Activated CD4-positive, CD25-positive, alpha-beta regulatory T cell (primary cell): ENCODE data around the gene UBQLN3.

ENCODE experiments used
- DNase-seq, 4 experiments: peaks; one replicate each; lab custom pipeline; 2025; lab: John Stamatoyannopoulos, UW

Gene UBQLN3

DNA sequence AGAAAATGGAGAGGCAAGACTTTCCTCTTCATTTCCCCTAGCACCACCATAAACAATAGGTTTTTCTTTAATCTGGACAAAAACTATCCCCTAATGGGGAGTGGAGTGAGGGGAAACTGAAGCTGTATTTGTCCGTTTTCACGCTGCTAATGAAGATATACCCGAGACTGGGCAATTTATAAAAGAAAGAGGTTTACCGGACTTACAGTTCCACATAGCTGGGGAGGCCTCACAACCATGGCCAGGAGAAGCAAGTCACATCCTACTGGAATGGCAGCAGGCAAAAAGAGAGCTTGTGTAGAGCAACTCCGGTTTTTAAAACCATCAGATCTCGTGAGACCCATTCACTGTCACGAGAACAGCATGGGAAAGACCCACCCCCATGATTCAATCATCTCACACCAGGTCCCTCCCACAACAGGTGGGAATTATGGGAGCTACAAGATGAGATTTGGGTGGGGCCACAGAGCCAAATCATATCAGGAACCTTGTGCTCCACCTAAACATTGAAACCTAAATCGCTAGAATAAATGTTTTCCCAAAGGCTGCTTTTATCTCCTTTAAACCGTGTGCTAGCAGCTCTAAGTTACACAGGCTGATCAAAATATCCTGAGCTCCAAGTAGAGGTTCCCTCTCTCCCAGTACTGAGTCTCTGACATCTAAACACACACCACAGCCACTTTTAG lies 4.3 kb downstream of the UBQLN3 start:
- DNase-seq: no peak

GRCh38 chr11:5504403-5504921 lies 5.3 kb downstream of the UBQLN3 start:
- no peak for DNase-seq

GRCh38 chr11:5500393-5500801 lies 9.4 kb downstream of the UBQLN3 start:
- DNase-seq: no peak

GRCh38 chr11:5499671-5500070 lies 10.1 kb downstream of the UBQLN3 start:
- no peak for DNase-seq

GRCh38 chr11:5489576-5490357 lies 20.0 kb downstream of the UBQLN3 start:
- DNase-seq: no peak

DNA sequence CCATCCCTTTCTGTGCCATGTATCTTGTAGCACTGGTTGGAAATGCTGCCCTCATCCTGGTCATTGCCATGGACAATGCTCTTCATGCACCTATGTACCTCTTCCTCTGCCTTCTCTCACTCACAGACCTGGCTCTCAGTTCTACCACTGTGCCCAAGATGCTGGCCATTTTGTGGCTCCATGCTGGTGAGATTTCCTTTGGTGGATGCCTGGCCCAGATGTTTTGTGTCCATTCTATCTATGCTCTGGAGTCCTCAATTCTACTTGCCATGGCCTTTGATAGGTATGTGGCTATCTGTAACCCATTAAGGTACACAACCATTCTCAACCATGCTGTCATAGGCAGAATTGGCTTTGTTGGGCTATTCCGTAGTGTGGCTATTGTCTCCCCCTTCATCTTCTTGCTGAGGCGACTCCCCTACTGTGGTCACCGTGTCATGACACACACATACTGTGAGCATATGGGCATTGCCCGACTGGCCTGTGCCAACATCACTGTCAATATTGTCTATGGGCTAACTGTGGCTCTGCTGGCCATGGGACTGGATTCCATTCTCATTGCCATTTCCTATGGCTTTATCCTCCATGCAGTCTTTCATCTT lies 20.9 kb downstream of the UBQLN3 start:
- DNase-seq: no peak

DNA sequence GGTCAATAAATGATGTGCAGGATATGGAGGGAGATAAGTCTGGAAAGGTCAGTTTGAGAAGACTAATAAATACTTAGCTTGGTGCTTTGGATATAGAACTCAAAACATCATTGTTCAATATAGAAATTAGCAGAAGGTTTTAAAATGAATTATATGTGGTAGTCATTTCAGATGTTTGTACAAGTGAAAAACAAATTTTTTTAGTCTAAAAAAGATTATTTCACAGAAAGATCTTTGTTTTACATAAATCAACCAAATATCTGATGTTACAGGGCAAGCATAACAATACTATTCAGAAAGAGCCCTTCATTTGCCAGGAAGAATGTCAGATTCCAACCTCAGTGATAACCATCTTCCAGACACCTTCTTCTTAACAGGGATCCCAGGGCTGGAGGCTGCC lies 21.4 kb downstream of the UBQLN3 start, which contains the start of gene OR52D1:
TSS of gene OR52D1 (plus strand) at position 301 of the 400 bp plus-strand sequence. CDS start at position 323, 22 bp downstream.
- no peak for DNase-seq

DNA sequence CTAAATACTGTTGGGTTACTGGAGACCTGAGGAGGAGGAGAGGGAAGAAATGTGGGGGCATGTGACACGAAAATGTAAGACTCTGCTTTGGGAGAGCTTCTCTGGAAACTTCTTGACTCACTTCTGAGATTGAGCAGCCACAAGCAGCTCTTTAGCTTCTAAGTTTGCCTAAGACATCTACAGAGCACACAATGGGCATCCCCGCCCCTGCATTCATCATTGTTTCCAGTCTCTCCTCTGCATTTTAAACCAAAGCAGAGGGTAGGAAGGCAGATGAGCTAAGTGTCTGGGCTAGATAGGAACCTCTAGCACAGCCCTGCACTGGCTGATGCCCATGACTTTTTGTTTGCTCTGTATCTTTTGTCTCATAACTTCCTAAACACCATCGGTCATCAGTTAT lies 23.3 kb downstream of the UBQLN3 start:
- DNase-seq: no peak

GRCh38 chr11:5486003-5486402 lies 23.8 kb downstream of the UBQLN3 start:
- no peak for DNase-seq

- DNase-seq: peak in 1 of 4 experiments; percentile 7
These were observed 33.5 kb downstream of the UBQLN3 start for GRCh38 chr11:5476186-5476819.

DNA sequence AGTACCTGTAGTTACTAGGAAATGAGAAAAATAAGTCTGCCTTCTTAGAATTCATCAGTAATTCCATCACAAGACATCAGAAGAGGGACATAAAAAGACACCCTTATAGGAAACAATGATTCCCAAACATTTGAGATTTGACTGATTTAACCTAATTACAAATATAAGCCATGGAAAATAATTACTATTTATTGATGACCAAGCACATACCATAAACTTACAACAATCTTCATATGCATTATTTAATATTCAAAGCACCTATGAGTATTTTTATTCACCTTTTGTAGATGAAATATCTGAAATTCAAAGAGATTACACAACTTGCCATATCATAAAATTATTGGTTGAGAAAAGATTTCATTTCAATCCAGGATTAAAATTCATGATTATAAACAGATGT lies 35.8 kb downstream of the UBQLN3 start:
- no peak for DNase-seq

- DNase-seq: no peak
These were observed 42.2 kb downstream of the UBQLN3 start for GRCh38 chr11:5467527-5467926.

GRCh38 chr11:5460983-5461621 lies 48.7 kb downstream of the UBQLN3 start:
- no peak for DNase-seq
